ENCODE results near the gene TNNT2. TPM values are rescaled to one million over a fixed set of nuclear protein-coding genes. Genes with fewer than 3 reads are reported as not detected.

The TNNT2 gene
- total RNA-seq, 1 experiment from 2014 or later = not detected

GRCh38 chr1:201371792-201372191 lies 5.7 kb downstream of the TNNT2 start:
- H3K27me3 ChIP-seq (ENCODE audit: control insufficient read depth, insufficient read depth, low read length) = peaks cover 21% of the 10 kb centered on the region
- no peak for DNase-seq (ENCODE audit: low read depth, low spot score)
- TF ChIP-seq SIN3A (IDR thresholded peaks at IDR 0.05; ENCODE audit: borderline replicate concordance, insufficient read depth, low read depth, low read length) = no peak
- no peak for TF ChIP-seq POLR2AphosphoS5 (IDR thresholded peaks at IDR 0.05; ENCODE audit: low read depth, low read length)
- TF ChIP-seq CTCF (IDR thresholded peaks at IDR 0.05) = no peak
- TF ChIP-seq TCF7L2 (IDR thresholded peaks at IDR 0.05; ENCODE audit: low read depth, low read length) = no peak
- no peak for TF ChIP-seq REST (IDR thresholded peaks at IDR 0.05; ENCODE audit: insufficient read depth in 1 of 2, low read depth in 2 of 2, low read length in 1 of 2)
- H3K4me1 ChIP-seq (ENCODE audit: control insufficient read depth, insufficient read depth, low read length) = no peaks in the 10 kb centered on the region
- no TSS peak for BruUV-seq (replicated peaks)
- in situ Hi-C loops (cut with HindIII; ENCODE audit: low pct_unique_long_range_greater_than_20kb, low sequenced_read_pairs) = no loop called here
- H3K4me3 ChIP-seq (ENCODE audit: low read depth in 2 of 2, low read length in 2 of 2) = no peak overlapping the region
- H3K36me3 ChIP-seq (ENCODE audit: control insufficient read depth, insufficient read depth, low read length) = no peaks in the 10 kb centered on the region
- ATAC-seq = no peak
- POLR2A ChIA-PET = no interaction called here
- CTCF ChIA-PET = no interaction called here
- H3K9me3 ChIP-seq (ENCODE audit: control insufficient read depth, insufficient read depth, low read depth, low read length) = no peaks in the 10 kb centered on the region
- H3K27ac ChIP-seq (ENCODE audit: low read length) = no peak overlapping the region
- intact Hi-C loops (cut with micrococcal nuclease; ENCODE audit: unreplicated experiment) = no loop called here

GRCh38 chr1:201371276-201371675 lies 6.2 kb downstream of the TNNT2 start:
- no peaks in the 10 kb centered on the region for H3K4me1 ChIP-seq (ENCODE audit: control insufficient read depth, insufficient read depth, low read length)
- ChIA-PET POLR2A (no interaction called here), CTCF (no interaction called here)
- DNase-seq (ENCODE audit: low read depth, low spot score) (no peak), ATAC-seq (no peak)
- peaks cover 21% of the 10 kb centered on the region for H3K27me3 ChIP-seq (ENCODE audit: control insufficient read depth, insufficient read depth, low read length)
- H3K4me3 ChIP-seq (ENCODE audit: low read depth in 2 of 2, low read length in 2 of 2) = no peak overlapping the region
- in situ Hi-C loops (cut with HindIII; ENCODE audit: low pct_unique_long_range_greater_than_20kb, low sequenced_read_pairs) = no loop called here
- no TSS peak for BruUV-seq (replicated peaks)
- TF ChIP-seq TCF7L2 (IDR thresholded peaks at IDR 0.05; ENCODE audit: low read depth, low read length) = no peak
- no peak for TF ChIP-seq SIN3A (IDR thresholded peaks at IDR 0.05; ENCODE audit: borderline replicate concordance, insufficient read depth, low read depth, low read length)
- no peak for TF ChIP-seq REST (IDR thresholded peaks at IDR 0.05; ENCODE audit: insufficient read depth in 1 of 2, low read depth in 2 of 2, low read length in 1 of 2)
- TF ChIP-seq POLR2AphosphoS5 (IDR thresholded peaks at IDR 0.05; ENCODE audit: low read depth, low read length) = no peak
- no peak for TF ChIP-seq CTCF (IDR thresholded peaks at IDR 0.05)
- no peaks in the 10 kb centered on the region for H3K9me3 ChIP-seq (ENCODE audit: control insufficient read depth, insufficient read depth, low read depth, low read length)
- H3K27ac ChIP-seq (ENCODE audit: low read length) = no peak overlapping the region
- no peaks in the 10 kb centered on the region for H3K36me3 ChIP-seq (ENCODE audit: control insufficient read depth, insufficient read depth, low read length)
- intact Hi-C loops (cut with micrococcal nuclease; ENCODE audit: unreplicated experiment) = no loop called here

Data from Panc1 (cell line).